ENCODE measurements around the gene ZNF610.

The ZNF610 gene

GRCh38 chr19:52398081-52398441, 62.0 kb downstream of the ZNF610 start:
- no peak for DNase-seq (ENCODE audit: low read depth)

DNA sequence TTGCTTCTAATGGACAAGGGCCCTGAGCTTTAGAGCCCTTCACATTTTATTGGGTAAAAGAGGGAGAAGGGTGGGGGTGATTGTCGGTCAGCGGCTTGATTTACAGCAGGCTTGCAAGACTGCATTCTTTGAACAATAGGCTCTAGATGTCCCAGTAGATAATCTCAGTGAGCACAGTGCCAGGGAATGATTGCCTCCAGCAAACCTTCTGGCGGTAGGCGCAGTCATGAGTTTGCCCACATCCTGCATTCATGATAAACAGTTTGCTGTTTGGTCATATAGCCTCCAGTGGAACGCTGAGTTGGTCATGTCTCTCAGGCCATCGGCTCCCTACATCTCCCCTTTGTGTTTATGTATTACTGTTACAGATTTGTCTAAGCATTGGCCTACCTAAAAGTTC, 74.2 kb downstream of the ZNF610 start:
- no peak for DNase-seq (ENCODE audit: low read depth)

DNA sequence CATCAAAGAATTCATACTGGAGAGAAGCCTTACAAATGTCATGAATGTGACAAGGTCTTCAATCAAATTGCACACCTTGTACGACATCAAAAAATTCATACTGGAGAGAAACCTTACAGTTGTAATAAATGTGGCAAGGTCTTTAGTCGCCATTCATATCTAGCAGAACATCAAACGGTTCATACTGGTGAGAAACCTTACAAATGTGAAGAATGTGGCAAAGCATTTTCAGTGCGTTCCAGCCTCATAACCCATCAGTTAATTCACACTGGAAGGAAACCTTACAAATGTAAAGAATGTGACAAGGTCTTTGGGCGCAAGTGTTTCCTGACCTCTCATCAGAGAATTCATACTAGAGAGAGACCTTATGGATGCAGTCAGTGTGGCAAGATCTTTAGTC, 79.7 kb downstream of the ZNF610 start:
- no peak for DNase-seq (ENCODE audit: low read depth)

Measured in activated T-helper 1 cell treated with Interleukin-2 at 50 U/mL for 16 hours (primary cell).